SJCRH30 (cell line): Measurements from ENCODE around the gene MRPS18A. TPM values are rescaled to one million over a fixed set of nuclear protein-coding genes. Genes with fewer than 3 reads are reported as not detected.
A peak's percentile ranks its signal among the peaks of the same experiment; 100 is the strongest.

ENCODE experiments used
- DNase-seq, 2 experiments: peaks; one replicate each; pipeline ENCODE4 v3.0.0-alpha.2; 2015 to 2020
- H3K27ac ChIP-seq: fragments of 250-450 bp; sonication (Bioruptor Pico); 2 replicates; pipeline ENCODE4 v1.5.1; 2020; ENCODE audit warnings: mild to moderate bottlenecking, moderate library complexity
- H3K27me3 ChIP-seq: fragments of 250-450 bp; sonication (Bioruptor Pico); 2 replicates; pipeline ENCODE4 v1.5.1; 2020; ENCODE audit warnings: mild to moderate bottlenecking, moderate library complexity
- H3K36me3 ChIP-seq: fragments of 250-450 bp; sonication (Bioruptor Pico); 2 replicates; pipeline ENCODE4 v1.5.1; 2020; ENCODE audit warnings: mild to moderate bottlenecking, moderate library complexity
- H3K4me1 ChIP-seq: fragments of 250-450 bp; sonication (Bioruptor Pico); 2 replicates; pipeline ENCODE4 v1.5.1; 2020; ENCODE audit warnings: mild to moderate bottlenecking, moderate library complexity
- H3K4me3 ChIP-seq: fragments of 250-450 bp; sonication (Bioruptor Pico); 2 replicates; pipeline ENCODE4 v1.5.1; 2020; ENCODE audit warnings: mild to moderate bottlenecking, moderate library complexity
- H3K9me3 ChIP-seq: fragments of 250-450 bp; sonication (Bioruptor Pico); replicated peaks from 2 replicates; pipeline ENCODE4 v1.5.1; 2020; ENCODE audit warnings: mild to moderate bottlenecking, moderate library complexity
- total RNA-seq: library from RNA; depleted of rRNA; stranded (reverse); fragments of >200 nt; shearing (Covaris generic); gene quantifications from 2 replicates; pipeline ENCODE4 v1.2.3, GENCODE V29; 2014; rRNA removed

MRPS18A gene
- total RNA-seq, 1 experiment from 2014 or later: 51.6 TPM

GRCh38 chr6:43629505-43630300, 57.9 kb downstream of the MRPS18A start:
- Histone ChIP-seq H3K36me3 (peaks cover 18% of the 10 kb centered on the region), H3K27me3 (no peaks in the 10 kb centered on the region), H3K4me3 (peak overlapping the region; percentile 62), H3K4me1 (peaks cover 12% of the 10 kb centered on the region), H3K27ac (peak overlapping the region; percentile 96), H3K9me3 (no peaks in the 10 kb centered on the region)
- DNase-seq: peak; percentile 97 to 99

GRCh38 chr6:43629104-43629504, 58.5 kb downstream of the MRPS18A start, which contains the start of gene GTPBP2:
GTPBP2 (minus strand) TSS chr6:43629264; CDS start chr6:43629162, 102 bp downstream.
- Histone ChIP-seq H3K27ac (peak within 1 kb of the TSS; percentile 96), H3K36me3 (peaks cover 23% of the 10 kb centered on the region), H3K4me1 (peaks cover 12% of the 10 kb centered on the region), H3K27me3 (no peaks in the 10 kb centered on the region), H3K4me3 (peak within 1 kb of the TSS; percentile 94), H3K9me3 (no peaks in the 10 kb centered on the region)
- DNase-seq: peak; percentile 99

GRCh38 chr6:43628393-43629103, 59.0 kb downstream of the MRPS18A start:
- peak; percentile 72 to 76 for DNase-seq

GRCh38 chr6:43627008-43627825, 60.4 kb downstream of the MRPS18A start:
- Histone ChIP-seq H3K36me3 (peaks cover 42% of the 10 kb centered on the region), H3K4me3 (peak overlapping the region; percentile 94; the same call in 1 of the 2 replicates), H3K4me1 (peaks cover 12% of the 10 kb centered on the region), H3K27me3 (no peaks in the 10 kb centered on the region), H3K27ac (peak overlapping the region; percentile 96), H3K9me3 (no peaks in the 10 kb centered on the region)
- DNase-seq: peak; percentile 89 to 91

More at GRCh38 chr6:43628393-43629103, 59.0 kb downstream of the MRPS18A start:
- no peaks in the 10 kb centered on the region for H3K27me3 ChIP-seq
- H3K4me3 ChIP-seq: peak overlapping the region; percentile 94
- H3K4me1 ChIP-seq: peaks cover 12% of the 10 kb centered on the region
- no peaks in the 10 kb centered on the region for H3K9me3 ChIP-seq
- peaks cover 28% of the 10 kb centered on the region for H3K36me3 ChIP-seq
- peak overlapping the region; percentile 96 for H3K27ac ChIP-seq

GRCh38 chr6:43625393-43625992, 62.1 kb downstream of the MRPS18A start:
- Histone ChIP-seq H3K4me3 (no peak overlapping the region), H3K9me3 (no peaks in the 10 kb centered on the region), H3K27me3 (no peaks in the 10 kb centered on the region), H3K27ac (no peak overlapping the region), H3K36me3 (peaks cover 52% of the 10 kb centered on the region), H3K4me1 (peaks cover 12% of the 10 kb centered on the region)
- DNase-seq: no peak

GRCh38 chr6:43624786-43625288, 62.8 kb downstream of the MRPS18A start:
- H3K27ac ChIP-seq: no peak overlapping the region
- no peaks in the 10 kb centered on the region for H3K9me3 ChIP-seq
- no peak for DNase-seq
- H3K4me3 ChIP-seq: no peak overlapping the region
- H3K36me3 ChIP-seq: peaks cover 56% of the 10 kb centered on the region
- H3K4me1 ChIP-seq: peaks cover 12% of the 10 kb centered on the region
- no peaks in the 10 kb centered on the region for H3K27me3 ChIP-seq

GRCh38 chr6:43623880-43624785, 63.5 kb downstream of the MRPS18A start:
- H3K27me3 ChIP-seq: no peaks in the 10 kb centered on the region
- peaks cover 57% of the 10 kb centered on the region for H3K36me3 ChIP-seq
- H3K27ac ChIP-seq: no peak overlapping the region
- H3K4me1 ChIP-seq: peaks cover 12% of the 10 kb centered on the region
- no peak overlapping the region for H3K4me3 ChIP-seq
- DNase-seq: no peak
- H3K9me3 ChIP-seq: no peaks in the 10 kb centered on the region

- DNase-seq: no peak
- peaks cover 60% of the 10 kb centered on the region for H3K36me3 ChIP-seq
- no peaks in the 10 kb centered on the region for H3K27me3 ChIP-seq
Observed at GRCh38 chr6:43622541-43622940, 65.0 kb downstream of the MRPS18A start.

GRCh38 chr6:43621836-43622180, 65.8 kb downstream of the MRPS18A start:
- no peak for DNase-seq
- Histone ChIP-seq H3K27me3 (no peaks in the 10 kb centered on the region), H3K36me3 (peaks cover 62% of the 10 kb centered on the region), H3K27ac (no peak overlapping the region), H3K4me3 (no peak overlapping the region), H3K4me1 (peaks cover under 1% of the 10 kb centered on the region; the same call in 1 of the 2 replicates), H3K9me3 (no peaks in the 10 kb centered on the region)

More at GRCh38 chr6:43622541-43622940, 65.0 kb downstream of the MRPS18A start:
- peaks cover 6% of the 10 kb centered on the region for H3K4me1 ChIP-seq
- no peak overlapping the region for H3K27ac ChIP-seq
- no peaks in the 10 kb centered on the region for H3K9me3 ChIP-seq
- H3K4me3 ChIP-seq: no peak overlapping the region

Other genes with a start within 250 kb of the MRPS18A start
- gene DLK2, start 232.2 kb downstream of the MRPS18A start, total RNA-seq: 5.4 and 5.8 TPM in 2 replicates
- gene TJAP1, start 210.2 kb downstream of the MRPS18A start, total RNA-seq: 32.2 and 38.8 TPM in 2 replicates
- gene LRRC73, start 177.4 kb downstream of the MRPS18A start, total RNA-seq: 0.14 TPM in 1 of 2 replicates, not detected in the other
- 56.3 and 61.7 TPM in 2 replicates for gene YIPF3, start 170.9 kb downstream of the MRPS18A start, total RNA-seq
- gene POLR1C, start 170.7 kb downstream of the MRPS18A start, total RNA-seq: 37.3 and 38.3 TPM in 2 replicates
- gene XPO5, start 111.8 kb downstream of the MRPS18A start, total RNA-seq: 75.1 and 88.6 TPM in 2 replicates
- 10.3 and 12.4 TPM in 2 replicates for gene POLH, start 111.6 kb downstream of the MRPS18A start, total RNA-seq
- gene GTPBP2, start 58.5 kb downstream of the MRPS18A start, total RNA-seq: 43.4 and 58.1 TPM in 2 replicates
- 28.0 and 34.4 TPM in 2 replicates for gene MAD2L1BP, start 52.0 kb downstream of the MRPS18A start, total RNA-seq
- not detected in 2 replicates for gene RSPH9, start 42.8 kb downstream of the MRPS18A start, total RNA-seq
- 27.0 and 31.6 TPM in 2 replicates for gene VEGFA, start 82.4 kb upstream of the MRPS18A start, total RNA-seq